MM.1S (cell line): Measurements from ENCODE around the gene SPHKAP.

Experiments used
- DNase-seq: peaks from one replicate; pipeline ENCODE4 v3.0.0-alpha.2; 2015
- H2AFZ ChIP-seq: fragments of 300-600 bp; sonication (generic); 2 replicates; pipeline ENCODE4 v1.6.0; 2016; ENCODE audit warnings: antibody characterized with exemption, low read length
- H3F3A ChIP-seq: fragments of 300-600 bp; sonication (generic); 2 replicates; pipeline ENCODE4 v1.6.1; 2016; ENCODE audit warnings: mild to moderate bottlenecking, antibody characterized with exemption, low read length, moderate library complexity, mixed read lengths; ENCODE audit not compliant: insufficient read depth
- H3K27ac ChIP-seq: fragments of 300-600 bp; sonication (generic); 2 replicates; pipeline ENCODE4 v1.5.1; 2016; ENCODE audit warnings: mild to moderate bottlenecking, low read length
- H3K27me3 ChIP-seq: fragments of 300-600 bp; sonication (generic); replicated peaks from 2 replicates; pipeline ENCODE4 v1.6.0; 2016; ENCODE audit warnings: low read length; ENCODE audit not compliant: insufficient read depth
- H3K36me3 ChIP-seq: fragments of 300-600 bp; sonication (generic); replicated peaks from 2 replicates; pipeline ENCODE4 v1.6.1; 2016; ENCODE audit warnings: mild to moderate bottlenecking, low read length, mixed read lengths; ENCODE audit not compliant: insufficient read depth
- H3K4me1 ChIP-seq: fragments of 300-600 bp; sonication (generic); 2 replicates; pipeline ENCODE4 v1.6.1; 2016; ENCODE audit warnings: low read length, mixed read lengths
- H3K4me2 ChIP-seq: fragments of 300-600 bp; sonication (generic); 2 replicates; pipeline ENCODE4 v1.6.0; 2016; ENCODE audit warnings: low read depth, low read length
- H3K4me3 ChIP-seq: fragments of 300-600 bp; sonication (generic); 2 replicates; pipeline ENCODE4 v1.5.1; 2016; ENCODE audit warnings: low read length, mixed read lengths
- H3K79me2 ChIP-seq: fragments of 300-600 bp; sonication (generic); 2 replicates; pipeline ENCODE4 v1.6.1; 2016; ENCODE audit warnings: mixed run types, low read length, mixed read lengths
- H3K9ac ChIP-seq: fragments of 300-600 bp; sonication (generic); 2 replicates; pipeline ENCODE4 v1.6.1; 2016; ENCODE audit warnings: low read length, mixed read lengths
- H3K9me2 ChIP-seq: fragments of 300-600 bp; sonication (generic); replicated peaks from 2 replicates; pipeline ENCODE4 v1.6.1; 2016; ENCODE audit warnings: mild to moderate bottlenecking, low read length, mixed read lengths; ENCODE audit not compliant: insufficient read depth
- H3K9me3 ChIP-seq: fragments of 300-600 bp; sonication (generic); replicated peaks from 2 replicates; pipeline ENCODE4 v1.6.1; 2016; ENCODE audit warnings: mild to moderate bottlenecking, low read length, mixed read lengths; ENCODE audit not compliant: insufficient read depth
- H4K20me1 ChIP-seq: fragments of 300-600 bp; sonication (generic); 2 replicates; pipeline ENCODE4 v1.6.1; 2016; ENCODE audit warnings: mild to moderate bottlenecking, low read length, moderate library complexity, mixed read lengths; ENCODE audit not compliant: insufficient read depth
- EZH2 ChIP-seq: fragments of 300-600 bp; sonication (generic); optimal IDR thresholded peaks from 2 replicates; pipeline ENCODE3; 2017; ENCODE audit warnings: low read depth, mild to moderate bottlenecking, antibody characterized with exemption, low read length, mixed read lengths
- EZH2phosphoT487 ChIP-seq: fragments of 300-600 bp; sonication (generic); IDR thresholded peaks from 2 replicates; pipeline ENCODE4 v1.6.1; 2018; ENCODE audit warnings: antibody characterized with exemption, low read length
- TF ChIP-seq, protein P1 (sequence below): fragments of 300-600 bp; sonication (generic); IDR thresholded peaks from 2 replicates; pipeline ENCODE4 v1.5.1; 2016; ENCODE audit warnings: antibody characterized with exemption, low read length, mixed read lengths

Gene SPHKAP

DNA sequence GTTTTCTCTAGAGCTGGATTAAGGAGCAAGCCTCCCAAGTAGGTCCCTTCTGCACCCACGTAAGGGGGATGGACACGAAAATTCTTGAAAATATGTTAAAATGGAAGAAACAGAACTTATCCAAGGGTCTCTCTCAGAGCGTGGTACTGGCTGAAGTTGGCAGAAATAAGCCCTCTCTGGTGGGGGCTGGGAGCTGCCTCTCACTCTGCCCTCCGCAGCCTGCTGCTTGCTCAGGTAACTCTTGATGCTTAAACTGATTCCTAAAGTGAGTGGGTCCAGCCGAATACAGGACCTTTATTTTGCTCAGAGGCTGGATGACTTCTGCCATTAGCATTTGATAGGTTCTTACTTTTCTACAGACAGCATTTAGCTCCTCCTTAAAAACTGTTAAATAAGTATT is 78.1 kb downstream of the SPHKAP start:
- H3K9me3 ChIP-seq = no peaks in the 10 kb centered on the region
- no peak overlapping the region for H3K9ac ChIP-seq
- H3K9me2 ChIP-seq = no peaks in the 10 kb centered on the region
- no peak overlapping the region; the same call in 1 of the 2 replicates for H3K4me3 ChIP-seq
- H3F3A ChIP-seq = peaks cover 9% of the 10 kb centered on the region
- H3K36me3 ChIP-seq = no peaks in the 10 kb centered on the region
- H3K4me2 ChIP-seq = peak overlapping the region; percentile 25
- H4K20me1 ChIP-seq = no peaks in the 10 kb centered on the region
- no peak overlapping the region for H2AFZ ChIP-seq
- TF ChIP-seq, protein P1, sequence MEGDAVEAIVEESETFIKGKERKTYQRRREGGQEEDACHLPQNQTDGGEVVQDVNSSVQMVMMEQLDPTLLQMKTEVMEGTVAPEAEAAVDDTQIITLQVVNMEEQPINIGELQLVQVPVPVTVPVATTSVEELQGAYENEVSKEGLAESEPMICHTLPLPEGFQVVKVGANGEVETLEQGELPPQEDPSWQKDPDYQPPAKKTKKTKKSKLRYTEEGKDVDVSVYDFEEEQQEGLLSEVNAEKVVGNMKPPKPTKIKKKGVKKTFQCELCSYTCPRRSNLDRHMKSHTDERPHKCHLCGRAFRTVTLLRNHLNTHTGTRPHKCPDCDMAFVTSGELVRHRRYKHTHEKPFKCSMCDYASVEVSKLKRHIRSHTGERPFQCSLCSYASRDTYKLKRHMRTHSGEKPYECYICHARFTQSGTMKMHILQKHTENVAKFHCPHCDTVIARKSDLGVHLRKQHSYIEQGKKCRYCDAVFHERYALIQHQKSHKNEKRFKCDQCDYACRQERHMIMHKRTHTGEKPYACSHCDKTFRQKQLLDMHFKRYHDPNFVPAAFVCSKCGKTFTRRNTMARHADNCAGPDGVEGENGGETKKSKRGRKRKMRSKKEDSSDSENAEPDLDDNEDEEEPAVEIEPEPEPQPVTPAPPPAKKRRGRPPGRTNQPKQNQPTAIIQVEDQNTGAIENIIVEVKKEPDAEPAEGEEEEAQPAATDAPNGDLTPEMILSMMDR = no peak
- TF ChIP-seq EZH2 = no peak
- no peak for TF ChIP-seq EZH2phosphoT487
- H3K79me2 ChIP-seq = no peaks in the 10 kb centered on the region
- H3K27me3 ChIP-seq = no peaks in the 10 kb centered on the region; the same call in 1 of the 2 replicates
- H3K4me1 ChIP-seq = peaks cover 8% of the 10 kb centered on the region
- H3K27ac ChIP-seq = peak overlapping the region; percentile 52; the same call in 1 of the 2 replicates
- DNase-seq = peak; percentile 6

DNA sequence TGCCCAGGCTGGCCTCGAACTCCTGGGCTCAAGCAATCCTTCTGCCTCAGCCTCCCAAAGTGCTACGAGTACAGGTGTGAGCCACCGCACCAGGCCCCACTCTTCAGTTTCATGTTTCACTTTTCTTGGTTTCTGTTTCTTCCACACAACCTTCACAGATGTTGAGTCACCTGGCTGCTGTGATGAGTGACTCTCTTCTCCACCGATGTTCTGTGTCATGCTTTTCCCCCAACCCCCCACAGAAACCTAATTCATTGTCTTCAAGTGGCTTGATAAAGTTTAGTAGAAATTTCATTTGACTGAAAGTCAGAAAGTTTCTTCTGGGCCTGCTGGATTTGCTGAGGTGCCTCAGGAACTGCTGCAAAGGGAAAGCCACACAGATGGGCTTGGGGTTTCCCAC is 78.5 kb downstream of the SPHKAP start:
- H3K27ac ChIP-seq = peak overlapping the region; percentile 52
- peaks cover 9% of the 10 kb centered on the region for H3F3A ChIP-seq
- H3K9me3 ChIP-seq = no peaks in the 10 kb centered on the region
- no peak overlapping the region for H3K9ac ChIP-seq
- DNase-seq = peak; percentile 96
- TF ChIP-seq, protein P1 = no peak
- TF ChIP-seq EZH2 (no peak), EZH2phosphoT487 (no peak)
- no peak overlapping the region; the same call in 1 of the 2 replicates for H3K4me3 ChIP-seq
- no peaks in the 10 kb centered on the region; the same call in 1 of the 2 replicates for H3K27me3 ChIP-seq
- no peaks in the 10 kb centered on the region for H3K36me3 ChIP-seq
- H3K79me2 ChIP-seq = no peaks in the 10 kb centered on the region
- peak overlapping the region; percentile 25 for H3K4me2 ChIP-seq
- no peak overlapping the region for H2AFZ ChIP-seq
- H4K20me1 ChIP-seq = no peaks in the 10 kb centered on the region
- peaks cover 8% of the 10 kb centered on the region for H3K4me1 ChIP-seq
- no peaks in the 10 kb centered on the region for H3K9me2 ChIP-seq

DNA sequence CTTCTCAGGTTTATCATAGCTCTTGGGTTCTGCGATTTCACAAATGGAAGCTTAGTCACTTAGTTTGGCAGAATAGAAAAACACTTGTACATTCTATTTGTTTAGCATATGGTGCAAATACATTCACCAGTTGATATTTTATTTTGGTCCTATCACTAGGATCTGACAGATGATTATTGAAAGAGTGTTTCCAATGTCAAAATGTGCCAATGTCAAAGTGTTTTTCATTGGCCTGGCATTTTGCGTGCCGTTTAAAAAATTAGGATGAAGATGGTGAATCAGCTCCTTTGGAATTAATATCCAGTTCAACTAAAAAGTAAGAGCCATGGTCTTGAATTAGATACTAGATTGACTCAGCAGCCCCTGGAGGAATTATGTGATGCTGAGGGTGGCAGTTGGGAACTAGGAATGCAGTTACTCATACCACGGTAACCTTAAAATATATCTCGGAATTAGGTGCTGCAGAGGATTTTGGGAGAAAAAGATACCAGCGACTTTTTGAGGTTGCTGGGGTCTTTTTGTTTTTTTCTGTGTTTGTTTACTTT is 87.0 kb downstream of the SPHKAP start:
- Histone ChIP-seq H3K79me2 (no peaks in the 10 kb centered on the region), H3K9me2 (no peaks in the 10 kb centered on the region), H3K9me3 (no peaks in the 10 kb centered on the region), H3K36me3 (no peaks in the 10 kb centered on the region), H3K9ac (no peak overlapping the region), H3K27me3 (no peaks in the 10 kb centered on the region), H3K27ac (no peak overlapping the region), H2AFZ (no peak overlapping the region), H4K20me1 (no peaks in the 10 kb centered on the region), H3K4me3 (no peak overlapping the region), H3K4me2 (no peak overlapping the region), H3F3A (no peaks in the 10 kb centered on the region), H3K4me1 (no peaks in the 10 kb centered on the region)
- DNase-seq = no peak
- TF ChIP-seq EZH2 (no peak), EZH2phosphoT487 (no peak)
- TF ChIP-seq, protein P1 = no peak
